ENCODE data around the gene ZSCAN12. TPM values are rescaled to one million over a fixed set of nuclear protein-coding genes. Genes with fewer than 3 reads are reported as not detected.

The ZSCAN12 gene
- polyA plus RNA-seq, 1 donor from 2014 or later = 20.3 TPM

DNA sequence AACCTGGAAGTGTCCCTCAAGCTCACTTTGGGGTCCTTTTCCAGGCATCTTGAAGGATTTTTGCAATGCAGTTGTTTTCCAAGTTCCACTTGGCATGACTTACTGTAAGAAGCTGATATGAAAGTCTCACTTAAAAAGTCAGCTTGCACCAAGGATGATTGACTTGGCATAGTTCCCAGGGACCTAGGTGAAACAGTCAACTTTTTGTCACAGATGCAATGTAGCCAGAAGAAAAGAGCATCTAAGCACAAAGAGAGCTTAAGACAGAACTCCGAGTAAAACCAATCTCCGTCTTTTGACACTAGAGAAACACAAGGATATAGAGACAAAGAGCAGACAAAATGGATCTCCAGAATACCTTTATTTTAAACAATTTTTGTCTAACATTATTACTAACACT lies 2.6 kb upstream of the ZSCAN12 start:
- H3K9ac ChIP-seq (ENCODE audit: low read length) = no peak overlapping the region
- no peaks in the 10 kb centered on the region for H3K27me3 ChIP-seq (ENCODE audit: insufficient read depth, low read depth, low read length)
- H4K20me1 ChIP-seq (ENCODE audit: insufficient read depth) = no peaks in the 10 kb centered on the region
- no peak overlapping the region for H3K27ac ChIP-seq (ENCODE audit: low read length)
- H3K4me3 ChIP-seq (ENCODE audit: low read length) = no peak overlapping the region
- no peak overlapping the region for H3K4me2 ChIP-seq (ENCODE audit: low read length)
- H3K79me2 ChIP-seq (replicated peaks; ENCODE audit: insufficient read depth, low read length) = peaks cover 25% of the 10 kb centered on the region
- no peak overlapping the region for H2AFZ ChIP-seq (ENCODE audit: low read depth, low read length)
- no peaks in the 10 kb centered on the region for H3K36me3 ChIP-seq (ENCODE audit: insufficient read depth, low read length)
- no peaks in the 10 kb centered on the region for H3K9me2 ChIP-seq (ENCODE audit: insufficient read depth, low read length)
- no peaks in the 10 kb centered on the region for H3K9me3 ChIP-seq (ENCODE audit: low read length)
- no peak for TF ChIP-seq SMC3 (conservative IDR thresholded peaks at IDR 0.05; ENCODE audit: poor library complexity)
- no peak for TF ChIP-seq RAD21 (conservative IDR thresholded peaks at IDR 0.05)
- TF ChIP-seq, protein P1, sequence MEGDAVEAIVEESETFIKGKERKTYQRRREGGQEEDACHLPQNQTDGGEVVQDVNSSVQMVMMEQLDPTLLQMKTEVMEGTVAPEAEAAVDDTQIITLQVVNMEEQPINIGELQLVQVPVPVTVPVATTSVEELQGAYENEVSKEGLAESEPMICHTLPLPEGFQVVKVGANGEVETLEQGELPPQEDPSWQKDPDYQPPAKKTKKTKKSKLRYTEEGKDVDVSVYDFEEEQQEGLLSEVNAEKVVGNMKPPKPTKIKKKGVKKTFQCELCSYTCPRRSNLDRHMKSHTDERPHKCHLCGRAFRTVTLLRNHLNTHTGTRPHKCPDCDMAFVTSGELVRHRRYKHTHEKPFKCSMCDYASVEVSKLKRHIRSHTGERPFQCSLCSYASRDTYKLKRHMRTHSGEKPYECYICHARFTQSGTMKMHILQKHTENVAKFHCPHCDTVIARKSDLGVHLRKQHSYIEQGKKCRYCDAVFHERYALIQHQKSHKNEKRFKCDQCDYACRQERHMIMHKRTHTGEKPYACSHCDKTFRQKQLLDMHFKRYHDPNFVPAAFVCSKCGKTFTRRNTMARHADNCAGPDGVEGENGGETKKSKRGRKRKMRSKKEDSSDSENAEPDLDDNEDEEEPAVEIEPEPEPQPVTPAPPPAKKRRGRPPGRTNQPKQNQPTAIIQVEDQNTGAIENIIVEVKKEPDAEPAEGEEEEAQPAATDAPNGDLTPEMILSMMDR (IDR thresholded peaks at IDR 0.05; ENCODE audit: poor library complexity, severe bottlenecking) = no peak
- no peak for TF ChIP-seq MXI1 (conservative IDR thresholded peaks at IDR 0.05; ENCODE audit: poor library complexity, severe bottlenecking)
- TF ChIP-seq EP300 (conservative IDR thresholded peaks at IDR 0.05; ENCODE audit: poor library complexity, severe bottlenecking) = no peak
- TF ChIP-seq, protein P2, sequence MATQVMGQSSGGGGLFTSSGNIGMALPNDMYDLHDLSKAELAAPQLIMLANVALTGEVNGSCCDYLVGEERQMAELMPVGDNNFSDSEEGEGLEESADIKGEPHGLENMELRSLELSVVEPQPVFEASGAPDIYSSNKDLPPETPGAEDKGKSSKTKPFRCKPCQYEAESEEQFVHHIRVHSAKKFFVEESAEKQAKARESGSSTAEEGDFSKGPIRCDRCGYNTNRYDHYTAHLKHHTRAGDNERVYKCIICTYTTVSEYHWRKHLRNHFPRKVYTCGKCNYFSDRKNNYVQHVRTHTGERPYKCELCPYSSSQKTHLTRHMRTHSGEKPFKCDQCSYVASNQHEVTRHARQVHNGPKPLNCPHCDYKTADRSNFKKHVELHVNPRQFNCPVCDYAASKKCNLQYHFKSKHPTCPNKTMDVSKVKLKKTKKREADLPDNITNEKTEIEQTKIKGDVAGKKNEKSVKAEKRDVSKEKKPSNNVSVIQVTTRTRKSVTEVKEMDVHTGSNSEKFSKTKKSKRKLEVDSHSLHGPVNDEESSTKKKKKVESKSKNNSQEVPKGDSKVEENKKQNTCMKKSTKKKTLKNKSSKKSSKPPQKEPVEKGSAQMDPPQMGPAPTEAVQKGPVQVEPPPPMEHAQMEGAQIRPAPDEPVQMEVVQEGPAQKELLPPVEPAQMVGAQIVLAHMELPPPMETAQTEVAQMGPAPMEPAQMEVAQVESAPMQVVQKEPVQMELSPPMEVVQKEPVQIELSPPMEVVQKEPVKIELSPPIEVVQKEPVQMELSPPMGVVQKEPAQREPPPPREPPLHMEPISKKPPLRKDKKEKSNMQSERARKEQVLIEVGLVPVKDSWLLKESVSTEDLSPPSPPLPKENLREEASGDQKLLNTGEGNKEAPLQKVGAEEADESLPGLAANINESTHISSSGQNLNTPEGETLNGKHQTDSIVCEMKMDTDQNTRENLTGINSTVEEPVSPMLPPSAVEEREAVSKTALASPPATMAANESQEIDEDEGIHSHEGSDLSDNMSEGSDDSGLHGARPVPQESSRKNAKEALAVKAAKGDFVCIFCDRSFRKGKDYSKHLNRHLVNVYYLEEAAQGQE (IDR thresholded peaks at IDR 0.05; ENCODE audit: borderline replicate concordance) = no peak
- TF ChIP-seq TAF1 (IDR thresholded peaks at IDR 0.05; ENCODE audit: low read depth) = no peak
- no peak for TF ChIP-seq POLR2AphosphoS5 (IDR thresholded peaks at IDR 0.05)
- no peak for TF ChIP-seq EZH2 (IDR thresholded peaks at IDR 0.05; ENCODE audit: borderline replicate concordance, insufficient read depth, low read length, poor library complexity, severe bottlenecking)
- H3F3A ChIP-seq (ENCODE audit: insufficient read depth, low read length, poor library complexity, severe bottlenecking) = no peaks in the 10 kb centered on the region

DNA sequence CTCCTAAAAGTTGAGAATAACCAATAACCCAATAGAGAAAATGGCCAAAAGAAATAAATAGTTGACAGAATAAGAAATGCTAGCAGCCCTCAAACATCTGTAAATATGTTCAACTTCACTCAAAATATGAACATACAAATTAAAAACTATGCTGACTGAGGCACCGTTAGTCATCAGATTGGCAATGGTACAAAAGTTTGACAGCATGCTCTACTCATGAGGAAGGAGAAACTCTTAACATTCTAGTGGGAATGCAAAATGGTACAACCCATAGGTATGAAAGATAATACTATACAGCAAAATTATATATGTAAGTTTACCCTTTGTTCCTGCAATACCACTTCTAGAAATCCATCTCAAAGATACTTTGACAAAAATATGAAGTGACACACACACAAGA lies 1.6 kb upstream of the ZSCAN12 start:
- no peaks in the 10 kb centered on the region for H3K36me3 ChIP-seq (ENCODE audit: insufficient read depth, low read length)
- TF ChIP-seq POLR2AphosphoS5 (IDR thresholded peaks at IDR 0.05) = no peak
- TF ChIP-seq, protein P2 (IDR thresholded peaks at IDR 0.05; ENCODE audit: borderline replicate concordance) = no peak
- no peak for TF ChIP-seq MXI1 (conservative IDR thresholded peaks at IDR 0.05; ENCODE audit: poor library complexity, severe bottlenecking)
- TF ChIP-seq SMC3 (conservative IDR thresholded peaks at IDR 0.05; ENCODE audit: poor library complexity) = no peak
- no peak for TF ChIP-seq EZH2 (IDR thresholded peaks at IDR 0.05; ENCODE audit: borderline replicate concordance, insufficient read depth, low read length, poor library complexity, severe bottlenecking)
- TF ChIP-seq, protein P1 (IDR thresholded peaks at IDR 0.05; ENCODE audit: poor library complexity, severe bottlenecking) = no peak
- no peak for TF ChIP-seq RAD21 (conservative IDR thresholded peaks at IDR 0.05)
- no peak for TF ChIP-seq EP300 (conservative IDR thresholded peaks at IDR 0.05; ENCODE audit: poor library complexity, severe bottlenecking)
- no peak for TF ChIP-seq TAF1 (IDR thresholded peaks at IDR 0.05; ENCODE audit: low read depth)
- no peaks in the 10 kb centered on the region for H3F3A ChIP-seq (ENCODE audit: insufficient read depth, low read length, poor library complexity, severe bottlenecking)
- H3K9ac ChIP-seq (ENCODE audit: low read length) = no peak overlapping the region
- H3K4me3 ChIP-seq (ENCODE audit: low read length) = no peak overlapping the region
- no peak overlapping the region for H2AFZ ChIP-seq (ENCODE audit: low read depth, low read length)
- H4K20me1 ChIP-seq (ENCODE audit: insufficient read depth) = no peaks in the 10 kb centered on the region
- no peaks in the 10 kb centered on the region for H3K9me3 ChIP-seq (ENCODE audit: low read length)
- peaks cover 35% of the 10 kb centered on the region for H3K79me2 ChIP-seq (replicated peaks; ENCODE audit: insufficient read depth, low read length)
- H3K9me2 ChIP-seq (ENCODE audit: insufficient read depth, low read length) = no peaks in the 10 kb centered on the region
- no peak overlapping the region for H3K27ac ChIP-seq (ENCODE audit: low read length)
- no peak overlapping the region for H3K4me2 ChIP-seq (ENCODE audit: low read length)
- no peaks in the 10 kb centered on the region for H3K27me3 ChIP-seq (ENCODE audit: insufficient read depth, low read depth, low read length)

All from neural cell (in vitro differentiated cells).